K562 (cell line): ENCODE data around the gene MLN. TPM values are rescaled to one million over a fixed set of nuclear protein-coding genes. Genes with fewer than 3 reads are reported as not detected.
A peak's percentile ranks its signal among the peaks of the same experiment; 100 is the strongest.

ENCODE experiments used
- BCLAF1 ChIP-seq, 2 experiments: fragments of 450-650 bp in 1 of 2; IDR thresholded peaks; 2 replicates each; pipeline ENCODE4 v1.6.1; 2011 to 2017; ENCODE audit warnings: low read depth in 2 of 2, antibody characterized with exemption in 1 of 2, borderline replicate concordance in 1 of 2, low read length in 1 of 2, mild to moderate bottlenecking in 1 of 2, mixed read lengths in 1 of 2; ENCODE audit not compliant: control insufficient read depth in 1 of 2
- CHD2 ChIP-seq: IDR thresholded peaks from 2 replicates; pipeline ENCODE4 v1.6.1; 2011; ENCODE audit warnings: low read depth, low read length
- CREB1 ChIP-seq, 2 experiments: sonication (generic) in 1 of 2; formaldehyde crosslinking in 1 of 2; IDR thresholded peaks; 2 replicates each; pipeline versions ENCODE4 v1.6.1 to v1.8.0; 2012 to 2022; ENCODE audit warnings: inconsistent platforms in 1 of 2, mild to moderate bottlenecking in 1 of 2, missing genetic modification reagents in 1 of 2, moderate library complexity in 1 of 2
- CREB3 ChIP-seq: fragments of 450-650 bp; conservative IDR thresholded peaks from 2 replicates; pipeline ENCODE4 v1.6.1; 2016; ENCODE audit warnings: missing genetic modification characterization, low read depth, mild to moderate bottlenecking, missing compliant biosample characterization, moderate library complexity
- DNMT1 ChIP-seq: fragments of 450-650 bp; IDR thresholded peaks from 2 replicates; pipeline ENCODE4 v1.6.1; 2016; ENCODE audit warnings: antibody characterized with exemption, mild to moderate bottlenecking
- KDM5B ChIP-seq: fragments of 200-600 bp; sonication (generic); IDR thresholded peaks from 2 replicates; pipeline ENCODE4 v1.6.1; 2012; ENCODE audit warnings: low read depth, mild to moderate bottlenecking, moderate library complexity, low read length, control low read depth, inconsistent platforms; ENCODE audit not compliant: insufficient replicate concordance
- MYBL2 ChIP-seq, 2 experiments: fragments of 450-650 bp in 1 of 2; sonication (generic) in 1 of 2; formaldehyde crosslinking in 1 of 2; IDR thresholded peaks; 2 replicates each; pipeline versions ENCODE4 v1.6.1 to v1.8.1; 2017 to 2022; ENCODE audit warnings: borderline replicate concordance in 1 of 2, inconsistent platforms in 1 of 2, low read depth in 1 of 2, mild to moderate bottlenecking in 1 of 2, missing genetic modification reagents in 1 of 2, moderate library complexity in 1 of 2
- NFIX ChIP-seq: fragments of 250-450 bp; sonication (Bioruptor Pico); IDR thresholded peaks from 2 replicates; pipeline ENCODE4 v1.4.0; 2020; ENCODE audit warnings: low read depth, mild to moderate bottlenecking, moderate library complexity
- NFYB ChIP-seq: IDR thresholded peaks from 2 replicates; pipeline ENCODE4 v1.6.1; 2011; ENCODE audit warnings: mild to moderate bottlenecking, moderate library complexity; ENCODE audit not compliant: insufficient read length; ENCODE audit errors: extremely low read depth
- NR1H2 ChIP-seq: sonication (generic); formaldehyde crosslinking; IDR thresholded peaks from 2 replicates; pipeline ENCODE4 v1.4.0; 2020; ENCODE audit warnings: mild to moderate bottlenecking, missing genetic modification reagents
- RBM22 ChIP-seq: fragments of 200-400 bp; formaldehyde crosslinking; IDR thresholded peaks from 2 replicates; pipeline ENCODE4 v1.6.1; 2018; ENCODE audit warnings: low read length, low read depth; ENCODE audit not compliant: poor library complexity, severe bottlenecking
- RREB1 ChIP-seq: fragments of 250-450 bp; sonication (Bioruptor Pico); IDR thresholded peaks from 2 replicates; pipeline ENCODE4 v1.4.0; 2020
- TEAD1 ChIP-seq, 2 experiments: fragments of 450-650 bp in 1 of 2; sonication (generic) in 1 of 2; formaldehyde crosslinking; IDR thresholded peaks; 2 replicates each; pipeline versions ENCODE4 v1.4.0 to v1.8.0; 2020 to 2022; ENCODE audit warnings: mild to moderate bottlenecking in 2 of 2, missing genetic modification reagents in 1 of 2
- ZC3H4 ChIP-seq: sonication (generic); formaldehyde crosslinking; IDR thresholded peaks from 2 replicates; pipeline ENCODE4 v1.9.0; 2021; ENCODE audit warnings: missing genetic modification reagents, borderline replicate concordance
- ZNF583 ChIP-seq: fragments of 250-450 bp; sonication (Bioruptor Pico); IDR thresholded peaks from 2 replicates; pipeline ENCODE4 v1.4.0; 2020
- polyA plus RNA-seq, 8 experiments: library from polyadenylated mRNA; depleted of rRNA in 4 of 8; stranded (reverse) in 5 of 8; unstranded in 3 of 8; fragments of >200 nt; fragmentation: Nextera tagmentation in 2 of 8; fragmentation: Illumina TruSeq in 1 of 8; extraction: Ambion mirVana in 2 of 8; extraction: Trizol in 1 of 8; gene quantifications; 2 replicates each; pipeline versions ENCODE4 v1.2.1 to v1.2.3, GENCODE V29; 2011 to 2014; ENCODE audit warnings: inconsistent platforms in 1 of 8, missing spikeins in 1 of 8
- total RNA-seq, 7 experiments: library from RNA; depleted of rRNA in 6 of 7; stranded (reverse); fragments of >200 nt in 6 of 7; fragmentation: Illumina TruSeq in 2 of 7; extraction: Trizol in 2 of 7; gene quantifications; 2 replicates each; pipeline versions ENCODE4 v1.2.1 to v1.2.3, GENCODE V29; 2011 to 2021; ENCODE audit warnings: low replicate concordance in 1 of 7

The MLN gene
- total and polyA plus RNA-seq, 9 of the 15 experiments (the other 6 are each of a cell fraction or from before 2014, with no cell fraction given), result not detected

GRCh38 chr6:33843131-33844121 is 39.6 kb upstream of the MLN start (continued):
- no peak for TF ChIP-seq CREB1 (IDR thresholded peaks at IDR 0.05)
- no peak for TF ChIP-seq CREB1 (CRISPR knock-in tag; IDR thresholded peaks at IDR 0.05)
- no peak for TF ChIP-seq RREB1 (CRISPR knock-in tag)
- TF ChIP-seq CHD2, result peak; percentile 56; the same call in 1 of the 2 replicates
- TF ChIP-seq BCLAF1 (IDR thresholded peaks at IDR 0.05; ENCODE audit: borderline replicate concordance in 1 of 2, control insufficient read depth in 1 of 2, low read depth in 2 of 2, low read length in 1 of 2), result no peak
- no peak for TF ChIP-seq KDM5B
- no peak for TF ChIP-seq MYBL2 (IDR thresholded peaks at IDR 0.05; ENCODE audit: low read depth)
- TF ChIP-seq MYBL2 (CRISPR knock-in tag; IDR thresholded peaks at IDR 0.05; ENCODE audit: borderline replicate concordance), result no peak
- TF ChIP-seq RBM22, result no peak
- 0 out of 2 replicates have a peak, but pooled peaks have one; percentile 49 for TF ChIP-seq ZNF583 (CRISPR knock-in tag)
- no peak for TF ChIP-seq NFYB
- no peak for TF ChIP-seq NFIX (CRISPR knock-in tag)
- TF ChIP-seq NR1H2 (CRISPR knock-in tag), result no peak
- TF ChIP-seq ZC3H4 (CRISPR knock-in tag), result no peak
- TF ChIP-seq CREB3, result no peak
- no peak for TF ChIP-seq DNMT1
- TF ChIP-seq TEAD1 (CRISPR knock-in tag; IDR thresholded peaks at IDR 0.05), result no peak
